Nephron (organoid): Measurements from ENCODE around the gene MECP2.
"Not testable (repeated sequence)": the region's sequence is repeated elsewhere in the genome, so short reads cannot be mapped to it uniquely, and the experiment has no call there.

Experiments
- H3K27ac Mint-ChIP-seq, 3 experiments: 2 replicates each; pipeline ENCODE4 v1.8.0; 2020; ENCODE audit warnings: mixed read lengths in 3 of 3, mild to moderate bottlenecking in 2 of 3, moderate library complexity in 1 of 3
- H3K27me3 Mint-ChIP-seq: 2 replicates; pipeline ENCODE4 v1.8.0; 2021; ENCODE audit warnings: low read depth, mild to moderate bottlenecking, moderate library complexity, mixed read lengths
- H3K36me3 Mint-ChIP-seq: 2 replicates; pipeline ENCODE4 v1.8.0; 2020; ENCODE audit warnings: low read depth, mixed read lengths
- H3K4me1 Mint-ChIP-seq: 2 replicates; pipeline ENCODE4 v1.8.0; 2020; ENCODE audit warnings: mixed read lengths
- H3K4me3 Mint-ChIP-seq, 3 experiments: 2 replicates each; pipeline ENCODE4 v1.8.0; 2020; ENCODE audit warnings: mild to moderate bottlenecking in 3 of 3, mixed read lengths in 3 of 3, moderate library complexity in 2 of 3
- H3K9me3 Mint-ChIP-seq: 2 replicates; pipeline ENCODE4 v1.8.0; 2020; ENCODE audit warnings: mixed read lengths
- CTCF ChIP-seq, 3 experiments: fragments of 200-600 bp; sonication (generic); IDR thresholded peaks; one replicate each; pipeline ENCODE4 v1.5.0; 2021; ENCODE audit warnings: antibody characterized with exemption in 3 of 3; ENCODE audit not compliant: unreplicated experiment in 3 of 3

Gene MECP2

GRCh38 chrX:154097589-154098541 lies at the start of gene MECP2:
Gene MECP2 (minus strand): TSS chrX:154097717.
- Mint-ChIP-seq H3K36me3 (no peaks in the 10 kb centered on the region), H3K4me3 (peak within 1 kb of the TSS; percentile 89 to 94 (median 92)), H3K27ac (peak within 1 kb of the TSS; percentile 72 to 92 (median 90)), H3K9me3 (peaks cover 26% of the 10 kb centered on the region), H3K27me3 (no peaks in the 10 kb centered on the region), H3K4me1 (peaks cover 35% of the 10 kb centered on the region)
- TF ChIP-seq CTCF (IDR thresholded peaks at IDR 0.05; ENCODE audit: unreplicated experiment in 3 of 3) = no peak

GRCh38 chrX:154144010-154144409 lies 46.5 kb upstream of the MECP2 start, which contains the start of gene OPN1LW:
Gene OPN1LW (plus strand): TSS chrX:154144243. CDS start chrX:154144284, 41 bp downstream.
- not testable (repeated sequence) for H3K27me3 Mint-ChIP-seq, H3K4me1 Mint-ChIP-seq, H3K36me3 Mint-ChIP-seq, H3K4me3 Mint-ChIP-seq, H3K27ac Mint-ChIP-seq, H3K9me3 Mint-ChIP-seq

GRCh38 chrX:154142950-154143745 lies 45.6 kb upstream of the MECP2 start:
- TF ChIP-seq CTCF (IDR thresholded peaks at IDR 0.05; ENCODE audit: unreplicated experiment in 3 of 3) = no peak
- H3K27me3 Mint-ChIP-seq = peaks cover 14% of the 10 kb centered on the region

GRCh38 chrX:154142386-154142785 lies 44.9 kb upstream of the MECP2 start:
- TF ChIP-seq CTCF (IDR thresholded peaks at IDR 0.05; ENCODE audit: unreplicated experiment in 3 of 3) = no peak
- Mint-ChIP-seq H3K9me3 (peaks cover 11% of the 10 kb centered on the region), H3K27me3 (peaks cover 14% of the 10 kb centered on the region), H3K4me3 (no peak overlapping the region), H3K4me1 (no peaks in the 10 kb centered on the region), H3K27ac (no peak overlapping the region), H3K36me3 (no peaks in the 10 kb centered on the region)

More at GRCh38 chrX:154142950-154143745, 45.6 kb upstream of the MECP2 start:
- Mint-ChIP-seq H3K36me3 (no peaks in the 10 kb centered on the region), H3K27ac (no peak overlapping the region), H3K4me1 (no peaks in the 10 kb centered on the region), H3K9me3 (peaks cover 8% of the 10 kb centered on the region), H3K4me3 (no peak overlapping the region)

GRCh38 chrX:154140742-154141141 lies 43.2 kb upstream of the MECP2 start:
- TF ChIP-seq CTCF (IDR thresholded peaks at IDR 0.05; ENCODE audit: unreplicated experiment in 3 of 3) = no peak
- Mint-ChIP-seq H3K36me3 (no peaks in the 10 kb centered on the region), H3K27me3 (peaks cover 14% of the 10 kb centered on the region), H3K9me3 (peaks cover 12% of the 10 kb centered on the region), H3K4me1 (peaks cover 2% of the 10 kb centered on the region), H3K27ac (no peak overlapping the region), H3K4me3 (no peak overlapping the region)

GRCh38 chrX:154140206-154140605 lies 42.7 kb upstream of the MECP2 start:
- Mint-ChIP-seq H3K4me1 (peaks cover 4% of the 10 kb centered on the region), H3K36me3 (no peaks in the 10 kb centered on the region), H3K9me3 (peaks cover 15% of the 10 kb centered on the region), H3K27ac (no peak overlapping the region), H3K27me3 (peaks cover 14% of the 10 kb centered on the region), H3K4me3 (no peak overlapping the region)
- no peak for TF ChIP-seq CTCF (IDR thresholded peaks at IDR 0.05; ENCODE audit: unreplicated experiment in 3 of 3)
